Activated CD4-positive, alpha-beta T cell treated with anti-CD3 and anti-CD28 coated beads, Interleukin-2, Interleukin-4, amounts not matched to agents 100 ng/mL and 50 ng/mL, durations not matched to agents 16 hours and 8 hours (primary cell): Measurements from ENCODE around the gene LDLRAD4.

ENCODE experiments used
- DNase-seq: peaks from one replicate; pipeline ENCODE4 v3.0.0-alpha.2; 2020; ENCODE audit warnings: low spot score

The LDLRAD4 gene

DNA sequence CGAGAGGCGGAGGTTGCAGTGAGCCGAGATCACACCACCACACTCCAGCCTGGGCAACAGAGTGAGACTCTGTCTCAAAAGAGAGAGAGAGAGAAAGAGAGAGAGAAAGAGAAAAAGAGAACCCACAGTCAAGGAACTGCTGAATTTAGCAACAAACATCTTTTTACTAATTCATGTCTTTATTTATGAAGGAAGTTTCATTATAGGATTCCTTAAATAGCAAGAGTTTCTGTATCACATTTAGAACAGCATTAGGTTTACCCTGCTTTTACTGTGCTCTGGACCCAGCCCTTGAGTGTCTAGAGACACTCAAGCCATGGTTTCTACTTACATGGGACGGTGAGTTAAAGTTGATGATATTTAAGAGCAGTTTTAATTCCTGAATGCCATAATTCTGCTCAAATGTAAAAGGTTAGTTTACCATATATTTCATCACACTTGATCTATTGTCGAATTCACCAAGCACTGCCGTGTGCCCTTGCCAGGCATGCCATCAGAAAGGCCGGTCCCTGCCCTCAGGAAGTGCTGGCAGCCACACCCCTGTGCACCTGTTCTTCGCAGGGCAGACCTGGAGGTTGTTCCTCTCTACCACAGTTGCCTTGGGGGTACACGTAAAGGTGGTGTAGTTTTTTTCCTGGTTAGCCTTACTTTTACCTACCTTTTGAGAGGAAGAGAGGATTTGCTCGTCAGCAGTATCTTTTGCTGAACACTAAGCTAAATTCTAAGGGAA is 153.3 kb downstream of the LDLRAD4 start:
- DNase-seq: no peak

DNA sequence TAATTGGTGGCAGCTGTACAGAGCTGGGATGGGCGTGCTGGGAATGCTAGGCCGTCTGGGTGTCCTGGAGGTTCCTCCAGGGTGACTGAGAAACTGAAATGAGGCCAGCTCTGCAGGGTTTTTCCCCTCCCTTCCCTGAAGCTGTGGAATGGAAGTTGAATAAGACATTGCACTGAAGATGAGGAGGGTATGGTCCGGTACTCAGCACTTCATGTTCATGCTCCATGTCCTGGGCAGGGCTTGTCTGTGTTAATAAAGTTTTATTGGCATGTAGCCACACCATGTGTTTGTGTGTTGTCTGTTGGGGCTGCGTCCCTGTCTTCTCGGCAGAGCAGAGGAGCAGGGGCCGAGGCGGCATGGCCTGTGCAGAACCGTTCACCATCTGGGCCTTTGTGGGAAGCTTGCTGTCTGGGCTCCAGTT is 154.0 kb downstream of the LDLRAD4 start:
- DNase-seq: no peak

- no peak for DNase-seq
These were observed 155.5 kb downstream of the LDLRAD4 start for GRCh38 chr18:13374096-13374467.

DNA sequence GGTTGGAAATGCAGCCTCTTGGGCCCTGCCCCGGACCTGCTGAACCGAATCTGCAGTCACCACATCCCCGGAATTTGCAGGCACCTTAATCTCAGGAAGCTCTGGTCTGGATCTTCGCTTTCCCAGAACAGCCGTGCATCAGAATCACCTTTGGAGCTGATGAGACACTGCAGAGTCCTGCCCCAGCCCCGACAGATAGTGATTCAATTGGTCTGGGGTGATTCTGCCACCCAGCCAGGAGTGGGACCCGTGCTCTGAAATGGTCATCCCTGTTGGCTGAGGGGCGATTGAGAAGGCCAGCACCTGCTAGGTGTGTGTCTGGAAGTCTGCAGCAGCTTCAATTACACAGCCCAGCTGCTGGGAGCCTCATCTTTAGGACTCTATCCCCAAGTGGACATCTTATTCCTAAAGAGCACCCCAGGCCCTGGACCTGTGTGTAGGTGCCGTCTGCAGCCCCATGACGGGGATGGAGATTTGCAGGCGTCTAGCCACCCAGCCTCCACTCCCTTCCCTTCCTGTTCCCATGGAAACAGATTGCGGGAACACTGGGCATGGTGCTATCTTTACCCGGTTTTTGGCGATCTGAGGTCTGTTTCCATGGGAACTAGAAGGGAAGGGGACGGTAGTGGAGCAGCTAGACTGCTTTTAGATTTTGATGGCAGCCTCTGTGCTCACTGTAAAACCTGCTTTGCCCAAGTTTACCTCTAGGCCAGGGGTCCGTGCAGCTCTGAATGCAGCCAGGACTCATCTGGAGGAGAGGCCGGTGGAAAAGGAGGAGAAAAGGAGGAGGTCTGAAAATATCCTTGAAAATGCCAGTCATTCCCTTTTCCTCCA is 156.1 kb downstream of the LDLRAD4 start:
- no peak for DNase-seq

- DNase-seq: peak; percentile 93
These were observed 157.0 kb downstream of the LDLRAD4 start for GRCh38 chr18:13375302-13376255.

GRCh38 chr18:13376298-13376840 is 157.8 kb downstream of the LDLRAD4 start:
- peak; percentile 44 for DNase-seq

GRCh38 chr18:13376841-13377351 is 158.3 kb downstream of the LDLRAD4 start:
- peak; percentile 74 for DNase-seq

- peak; percentile 75 for DNase-seq
These were observed 158.9 kb downstream of the LDLRAD4 start for GRCh38 chr18:13377496-13377895.

DNA sequence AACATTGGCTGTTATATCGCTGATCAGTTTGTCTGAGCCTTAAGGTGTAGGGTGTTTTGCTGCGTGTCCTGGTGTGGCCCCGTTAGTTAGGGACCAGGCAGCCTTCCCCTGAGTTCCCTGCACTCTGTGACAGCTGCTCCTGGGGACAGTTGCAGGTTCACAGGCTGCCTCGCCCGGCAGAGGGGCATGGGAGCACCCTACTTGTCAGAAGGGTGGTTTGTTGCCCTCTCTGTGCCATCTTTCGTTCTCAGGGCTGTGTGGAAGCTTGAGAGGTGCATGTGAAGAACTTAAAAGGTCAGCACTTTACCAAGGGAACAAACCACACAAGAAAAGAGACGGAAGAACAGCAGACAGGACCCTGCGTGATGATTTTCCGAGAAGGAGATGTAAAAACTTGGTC is 159.6 kb downstream of the LDLRAD4 start:
- no peak for DNase-seq

- DNase-seq: no peak
These were observed 160.7 kb downstream of the LDLRAD4 start for GRCh38 chr18:13379062-13379865.

DNA sequence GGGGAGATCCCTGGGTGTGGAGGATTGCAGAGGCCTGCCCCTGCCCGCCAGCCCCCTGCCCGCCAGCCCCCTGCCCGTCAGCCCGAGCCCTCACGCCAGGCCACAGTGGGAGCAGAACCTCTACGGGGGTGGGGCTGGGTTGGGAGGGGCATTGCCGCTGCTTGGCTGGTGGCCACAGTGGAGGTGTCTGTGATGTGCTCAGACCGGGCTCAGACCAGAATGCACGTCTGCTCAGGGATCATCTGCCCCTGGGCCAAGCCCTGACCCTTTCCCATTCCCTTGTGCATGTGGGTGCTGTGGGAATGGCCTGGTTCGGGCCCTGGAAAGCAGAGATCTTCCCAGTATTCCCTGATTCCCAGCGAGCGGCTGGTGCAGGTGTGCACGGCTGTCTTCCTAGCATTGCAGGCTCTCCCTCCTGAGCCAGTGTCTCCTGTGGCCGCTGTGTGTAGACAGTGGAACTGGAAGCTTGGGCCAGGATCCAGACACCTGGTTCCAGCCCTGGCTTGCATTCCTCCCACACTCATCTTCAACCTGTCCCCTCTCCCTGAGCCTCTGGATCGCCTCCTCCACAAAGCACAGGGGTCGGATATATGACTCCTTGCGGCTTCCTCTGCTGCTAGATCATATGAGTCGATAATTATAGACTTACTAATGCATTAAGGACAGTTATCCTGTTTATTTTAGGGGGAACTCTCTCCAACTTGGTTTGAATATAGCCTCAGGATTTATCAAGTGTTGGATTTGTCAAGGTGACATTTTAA is 161.6 kb downstream of the LDLRAD4 start:
- no peak for DNase-seq

DNA sequence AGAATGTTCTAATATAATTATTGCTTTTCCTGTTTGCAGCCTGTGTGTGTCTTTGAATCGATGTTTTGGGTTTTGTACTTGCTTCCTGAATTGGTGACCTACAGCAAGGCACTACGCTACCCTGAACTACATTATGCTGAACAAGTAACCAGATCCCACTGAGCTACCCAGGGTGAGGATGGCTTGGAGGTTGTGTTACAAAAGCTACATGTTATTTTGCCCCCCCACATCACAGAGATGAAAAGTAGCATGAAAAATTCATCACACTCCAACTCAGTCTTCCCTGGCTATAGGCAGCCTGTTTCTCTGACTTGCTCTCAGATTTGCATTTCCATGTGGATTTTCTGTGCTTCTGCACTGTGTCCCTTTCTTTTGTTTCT is 162.1 kb downstream of the LDLRAD4 start:
- no peak for DNase-seq

GRCh38 chr18:13381331-13381730 is 162.8 kb downstream of the LDLRAD4 start:
- DNase-seq: no peak

DNA sequence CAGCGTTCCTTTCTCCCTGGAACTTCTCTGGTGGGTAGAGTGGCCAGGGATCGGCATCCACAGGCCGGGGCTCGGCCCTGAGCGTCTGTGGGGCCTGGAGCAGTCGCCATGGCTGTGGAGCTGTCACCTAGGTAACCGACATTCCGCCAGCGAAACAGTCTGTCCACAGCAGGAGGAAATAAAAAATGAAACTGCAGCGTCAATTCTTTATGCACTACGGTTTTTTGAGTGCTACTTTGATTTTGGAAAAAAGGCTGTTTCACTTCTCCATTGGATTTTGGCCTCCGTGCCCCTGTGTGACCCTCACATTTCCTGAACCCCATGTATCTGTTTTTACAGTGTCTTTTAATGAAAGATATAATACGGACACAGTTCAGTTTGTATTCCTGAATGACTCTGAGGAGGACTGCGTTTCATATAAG is 163.4 kb downstream of the LDLRAD4 start:
- DNase-seq: peak; percentile 55

DNA sequence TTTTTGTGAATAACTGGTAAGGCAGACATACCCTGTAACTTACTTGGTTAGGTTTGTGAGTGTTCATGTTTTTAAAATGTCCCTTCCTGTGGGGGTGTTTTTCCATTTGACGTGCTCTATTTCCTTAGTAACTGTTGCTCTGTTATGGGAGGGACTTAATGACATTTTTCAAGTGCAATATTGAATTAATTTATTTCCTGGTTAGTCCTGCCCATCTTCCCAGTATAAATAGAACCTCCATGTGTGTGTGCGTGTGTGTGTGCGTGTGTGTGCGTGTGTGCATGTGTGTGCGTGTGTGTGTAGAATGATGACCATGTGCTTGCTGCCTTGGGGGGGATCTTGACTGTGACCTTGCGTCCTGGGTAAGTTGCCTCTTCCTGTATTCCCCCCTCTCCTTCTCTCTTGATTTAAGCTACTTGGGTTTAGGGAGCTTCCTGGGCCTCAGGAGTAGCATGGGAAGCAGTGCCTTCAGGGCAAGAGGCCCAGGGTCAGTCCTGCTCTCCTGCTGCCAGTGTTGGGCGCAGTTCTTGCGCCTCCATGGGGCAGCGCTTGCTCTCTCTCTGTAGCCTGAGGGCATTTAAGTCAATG is 163.9 kb downstream of the LDLRAD4 start:
- peak; percentile 49 for DNase-seq

- DNase-seq: no peak
These were observed 164.6 kb downstream of the LDLRAD4 start for GRCh38 chr18:13382954-13383827.

GRCh38 chr18:13386891-13387801 is 168.6 kb downstream of the LDLRAD4 start:
- no peak for DNase-seq
